NCI-H1436 (cell line): ENCODE results near the gene ELOF1.
"Not testable (repeated sequence)": the region's sequence is repeated elsewhere in the genome, so short reads cannot be mapped to it uniquely, and the experiment has no call there.

Experiments used
- DNase-seq: peaks from one replicate; lab custom pipeline; 2025; lab: John Stamatoyannopoulos, UW

Gene ELOF1

GRCh38 chr19:11558881-11559828, at the start of gene ELOF1:
TSS of gene ELOF1 (minus strand) at chr19:11559230. CDS start at chr19:11554347, 4,883 bp downstream.
- peak; percentile 98 for DNase-seq

GRCh38 chr19:11606484-11606883, 47.5 kb upstream of the ELOF1 start:
- DNase-seq: no peak

GRCh38 chr19:11599704-11600103, 40.7 kb upstream of the ELOF1 start:
- not testable (repeated sequence) for DNase-seq

GRCh38 chr19:11598746-11599145, 39.7 kb upstream of the ELOF1 start:
- DNase-seq: no peak

GRCh38 chr19:11598103-11598483, 39.1 kb upstream of the ELOF1 start:
- no peak for DNase-seq

- DNase-seq: peak; percentile 98
These were observed 38.4 kb upstream of the ELOF1 start, which contains the start of gene ZNF627 for GRCh38 chr19:11597202-11598102. TSS of gene ZNF627 (plus strand) at chr19:11597483. CDS start at chr19:11597628, 145 bp downstream.

GRCh38 chr19:11596156-11596555, 37.1 kb upstream of the ELOF1 start:
- DNase-seq: no peak

- DNase-seq: no peak
These were observed 35.1 kb upstream of the ELOF1 start for GRCh38 chr19:11594084-11594483.

GRCh38 chr19:11587975-11588631, 29.1 kb upstream of the ELOF1 start:
- DNase-seq: no peak

- DNase-seq: peak; percentile 91
These were observed 28.4 kb upstream of the ELOF1 start for GRCh38 chr19:11587302-11587974.

GRCh38 chr19:11586331-11586730, 27.3 kb upstream of the ELOF1 start:
- DNase-seq: no peak

GRCh38 chr19:11581740-11582139, 22.7 kb upstream of the ELOF1 start:
- peak; percentile 5 for DNase-seq

GRCh38 chr19:11580116-11580515, 21.1 kb upstream of the ELOF1 start:
- DNase-seq: no peak

- DNase-seq: no peak
These were observed 19.5 kb upstream of the ELOF1 start for GRCh38 chr19:11578258-11579142.

- DNase-seq: peak; percentile 23
These were observed 18.6 kb upstream of the ELOF1 start, which contains the start of gene ACP5 for GRCh38 chr19:11577451-11578257. TSS of gene ACP5 (minus strand) at chr19:11577645. CDS start at chr19:11577317, 328 bp downstream.

- DNase-seq: no peak
These were observed 17.2 kb upstream of the ELOF1 start for GRCh38 chr19:11576227-11576626.

GRCh38 chr19:11574689-11575088, 15.7 kb upstream of the ELOF1 start:
- no peak for DNase-seq

GRCh38 chr19:11573763-11574162, 14.7 kb upstream of the ELOF1 start:
- DNase-seq: not testable (repeated sequence)

- DNase-seq: not testable (repeated sequence)
These were observed 14.3 kb upstream of the ELOF1 start for GRCh38 chr19:11573354-11573753.
